HG03025 (cell line): Measurements from ENCODE around the gene COPS7A.
"Not testable (repeated sequence)": the region's sequence is repeated elsewhere in the genome, so short reads cannot be mapped to it uniquely, and the experiment has no call there.

Source experiments
- ATAC-seq: cut with Tn5 transposase; IDR thresholded peaks from one replicate; pipeline ENCODE4 v1.9.1; 2021; ENCODE audit warnings: mild to moderate bottlenecking, moderate library complexity; ENCODE audit not compliant: unreplicated experiment, low FRiP score

COPS7A gene

GRCh38 chr12:6700646-6701051 lies 23.2 kb upstream of the COPS7A start, which contains the start of gene PIANP:
PIANP (minus strand) TSS chr12:6700815; CDS start chr12:6698061, 2,754 bp downstream.
- ATAC-seq: no peak

- ATAC-seq: no peak
Observed at GRCh38 chr12:6701078-6701768, 22.6 kb upstream of the COPS7A start.

- ATAC-seq: no peak
Observed at GRCh38 chr12:6703631-6704030, 20.2 kb upstream of the COPS7A start.

- ATAC-seq: not testable (repeated sequence)
Observed at GRCh38 chr12:6708351-6708750, 15.5 kb upstream of the COPS7A start.

GRCh38 chr12:6708960-6709394 lies 14.9 kb upstream of the COPS7A start:
- ATAC-seq: no peak

- not testable (repeated sequence) for ATAC-seq
Observed at GRCh38 chr12:6716031-6716873, 7.6 kb upstream of the COPS7A start.

GRCh38 chr12:6716874-6717437 lies 6.9 kb upstream of the COPS7A start:
- no peak for ATAC-seq

GRCh38 chr12:6722863-6723262 lies 983 bp upstream of the COPS7A start:
- ATAC-seq: no peak

GRCh38 chr12:6724409-6724797 lies 557 bp downstream of the COPS7A start:
- no peak for ATAC-seq

- ATAC-seq: no peak
Observed at GRCh38 chr12:6725350-6725749, 1.5 kb downstream of the COPS7A start.

GRCh38 chr12:6729186-6729585 lies 5.3 kb downstream of the COPS7A start:
- ATAC-seq: no peak

GRCh38 chr12:6730169-6730568 lies 6.3 kb downstream of the COPS7A start:
- no peak for ATAC-seq

- ATAC-seq: no peak
Observed at GRCh38 chr12:6734506-6735387, 10.9 kb downstream of the COPS7A start.

GRCh38 chr12:6735448-6736191 lies 11.8 kb downstream of the COPS7A start:
- no peak for ATAC-seq

- no peak for ATAC-seq
Observed at GRCh38 chr12:6736754-6737153, 12.9 kb downstream of the COPS7A start.

- not testable (repeated sequence) for ATAC-seq
Observed at GRCh38 chr12:6742080-6742479, 18.2 kb downstream of the COPS7A start.

GRCh38 chr12:6742834-6743233 lies 19.0 kb downstream of the COPS7A start:
- no peak for ATAC-seq

- ATAC-seq: not testable (repeated sequence)
Observed at GRCh38 chr12:6743300-6743699, 19.5 kb downstream of the COPS7A start.

- no peak for ATAC-seq
Observed at GRCh38 chr12:6745741-6746525, 22.1 kb downstream of the COPS7A start.
